ENCODE data around the gene CDC42BPG.

Gene CDC42BPG

DNA sequence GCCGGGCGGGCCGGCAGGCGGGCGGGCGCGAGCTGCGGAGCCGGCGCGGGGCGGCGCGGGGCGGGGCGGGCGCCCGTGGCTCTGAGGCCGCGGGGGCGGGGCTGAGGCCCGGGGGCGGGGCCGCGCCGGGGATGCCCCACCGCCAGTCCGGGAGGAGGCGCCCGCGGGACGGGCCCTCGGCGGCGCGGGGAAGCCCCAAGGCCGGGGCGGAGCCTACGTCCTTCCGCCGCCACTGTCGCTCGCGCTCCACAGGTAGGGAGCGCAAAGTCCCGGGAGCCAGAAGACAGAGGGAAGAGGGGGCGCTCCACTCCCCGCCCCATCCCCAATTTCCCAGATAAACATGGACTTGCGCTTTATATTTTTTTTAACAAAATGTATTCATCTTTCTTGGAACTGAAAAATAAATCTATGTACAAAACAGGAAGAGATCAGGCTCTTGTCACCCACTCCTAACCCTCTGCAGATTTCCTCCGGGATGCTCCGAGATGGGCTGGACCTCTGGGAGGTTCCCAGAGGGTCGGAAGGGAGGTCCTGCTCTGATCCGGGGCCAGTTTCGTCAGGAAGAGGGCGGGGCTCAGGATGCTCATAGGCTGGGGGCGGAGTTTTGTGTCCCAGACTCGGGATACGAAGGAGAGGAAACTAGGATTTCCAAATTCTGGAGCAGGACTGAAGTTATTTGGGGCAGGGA is 41.2 kb downstream of the CDC42BPG start, which contains the start of gene MAP4K2:
Gene MAP4K2 (minus strand): TSS at position 57 of the 688 bp plus-strand sequence. CDS start 65 bp downstream, outside the sequence.
- peak; percentile 93 for DNase-seq

- no peak for DNase-seq
Observed at GRCh38 chr11:64802370-64803157, 41.9 kb downstream of the CDC42BPG start.

DNA sequence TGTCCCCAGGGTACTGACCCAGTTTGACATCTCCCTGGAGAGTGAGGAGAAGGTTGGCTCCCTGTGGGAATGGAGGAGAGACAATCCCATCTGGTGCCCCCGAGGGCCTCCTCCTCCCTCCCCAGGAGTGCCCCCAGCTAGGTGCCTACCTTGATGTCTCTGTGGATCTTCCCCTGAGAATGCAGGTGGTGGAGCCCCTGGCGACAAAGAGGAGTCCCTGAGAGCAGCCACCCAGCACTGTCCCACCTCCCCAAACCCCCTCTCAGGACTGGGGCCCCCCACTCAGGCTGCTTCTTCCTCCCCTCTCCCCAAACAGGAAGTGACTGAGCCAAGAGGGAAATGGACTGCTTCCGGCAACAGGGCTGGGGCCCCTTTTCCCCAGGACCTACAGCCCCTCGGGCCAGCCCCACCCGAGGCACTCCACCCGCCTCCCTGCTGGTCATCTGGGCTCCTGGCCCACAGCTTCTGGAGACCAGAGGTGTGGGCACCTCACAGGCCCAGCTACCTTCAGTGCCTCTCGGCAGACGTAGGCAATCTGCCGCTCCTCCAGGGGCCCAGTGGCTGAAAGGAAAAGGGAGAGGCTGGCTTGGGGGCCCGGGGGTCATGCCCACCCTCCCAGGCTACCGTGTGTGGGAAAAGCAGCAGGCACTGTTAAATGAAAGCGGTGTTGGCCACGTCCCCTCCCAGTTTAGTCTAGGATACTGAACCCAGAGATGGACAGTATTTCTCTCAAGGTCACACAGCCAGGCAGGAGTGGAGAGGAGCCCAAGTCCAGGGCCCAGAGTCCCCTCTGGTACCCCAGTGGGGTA is 42.7 kb downstream of the CDC42BPG start:
- DNase-seq = no peak

GRCh38 chr11:64801158-64801464 is 43.3 kb downstream of the CDC42BPG start:
- no peak for DNase-seq

DNA sequence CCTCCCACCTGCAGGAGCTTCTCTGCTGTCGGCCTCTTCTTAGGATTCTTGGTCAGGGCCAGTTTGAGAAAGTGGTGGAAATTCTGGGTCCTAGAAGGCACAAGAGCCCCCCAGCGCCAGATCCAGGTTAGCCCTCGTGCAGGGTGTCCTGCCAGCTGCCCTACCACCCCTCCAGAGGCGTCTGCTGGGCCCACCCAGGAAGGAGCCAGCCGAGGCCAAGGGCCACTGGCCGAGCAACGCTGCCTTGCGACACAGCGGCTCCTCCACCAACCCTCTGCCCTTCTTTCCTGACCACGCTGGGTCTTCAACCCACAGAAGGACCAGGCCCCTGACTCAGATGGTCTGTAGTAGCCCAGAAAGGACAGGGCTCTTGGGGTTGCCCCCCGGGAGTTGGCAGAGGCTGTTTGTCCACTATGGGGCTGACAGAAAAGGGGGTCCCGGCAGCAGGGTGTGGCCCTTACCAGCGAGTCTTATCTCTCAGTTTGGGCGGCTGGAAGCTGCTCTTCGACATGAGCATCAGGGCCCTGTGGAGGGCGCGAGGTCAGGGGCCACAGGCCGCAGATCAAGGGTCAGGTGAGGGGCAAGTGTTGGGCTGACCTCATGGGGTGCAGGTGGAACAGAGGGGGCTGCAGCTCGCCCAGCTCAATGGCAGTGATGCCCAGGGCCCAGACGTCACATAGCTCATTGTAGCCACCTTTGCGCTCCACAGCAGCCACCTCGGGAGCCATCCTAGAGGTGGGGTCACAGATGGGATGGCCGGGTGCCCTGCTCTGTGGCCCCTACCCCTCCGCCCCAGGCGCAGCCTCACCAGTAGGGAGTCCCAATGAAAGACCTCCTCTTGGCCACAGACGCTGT is 43.9 kb downstream of the CDC42BPG start:
- no peak for DNase-seq

DNA sequence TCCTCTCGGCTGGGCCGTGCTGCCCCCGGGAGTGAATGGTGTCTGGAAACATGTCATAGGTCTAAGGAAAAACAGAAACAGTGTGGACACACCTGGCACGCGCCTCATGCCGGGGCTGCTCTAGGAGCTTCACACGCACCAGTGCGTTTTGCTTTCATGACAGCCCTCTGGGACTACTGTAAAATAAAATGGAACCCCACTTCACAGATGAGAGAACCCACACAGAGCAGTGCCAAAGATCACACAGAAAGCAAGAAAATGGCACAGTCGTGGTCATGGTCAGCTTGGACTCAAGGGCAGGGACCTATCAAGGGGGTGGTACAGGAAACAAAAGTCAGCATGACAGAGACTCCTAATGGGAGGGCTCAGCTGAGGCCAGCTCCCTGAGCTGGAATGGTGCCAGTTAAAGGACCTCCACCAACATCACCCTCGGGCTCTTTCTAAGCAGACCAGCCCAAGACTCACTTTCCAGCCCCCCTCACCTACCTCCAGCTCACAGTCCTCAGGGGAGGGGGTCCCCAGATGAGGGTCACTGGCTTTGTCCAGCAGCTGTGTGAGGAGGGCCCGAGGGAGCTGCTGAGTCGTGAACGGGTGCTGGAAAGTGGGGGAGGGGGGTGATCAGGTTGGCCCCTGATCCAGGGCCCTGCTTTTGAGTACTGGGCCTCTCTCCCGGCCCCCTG is 44.7 kb downstream of the CDC42BPG start:
- peak; percentile 28 for DNase-seq

GRCh38 chr11:64799256-64799622 is 45.2 kb downstream of the CDC42BPG start:
- no peak for DNase-seq

DNA sequence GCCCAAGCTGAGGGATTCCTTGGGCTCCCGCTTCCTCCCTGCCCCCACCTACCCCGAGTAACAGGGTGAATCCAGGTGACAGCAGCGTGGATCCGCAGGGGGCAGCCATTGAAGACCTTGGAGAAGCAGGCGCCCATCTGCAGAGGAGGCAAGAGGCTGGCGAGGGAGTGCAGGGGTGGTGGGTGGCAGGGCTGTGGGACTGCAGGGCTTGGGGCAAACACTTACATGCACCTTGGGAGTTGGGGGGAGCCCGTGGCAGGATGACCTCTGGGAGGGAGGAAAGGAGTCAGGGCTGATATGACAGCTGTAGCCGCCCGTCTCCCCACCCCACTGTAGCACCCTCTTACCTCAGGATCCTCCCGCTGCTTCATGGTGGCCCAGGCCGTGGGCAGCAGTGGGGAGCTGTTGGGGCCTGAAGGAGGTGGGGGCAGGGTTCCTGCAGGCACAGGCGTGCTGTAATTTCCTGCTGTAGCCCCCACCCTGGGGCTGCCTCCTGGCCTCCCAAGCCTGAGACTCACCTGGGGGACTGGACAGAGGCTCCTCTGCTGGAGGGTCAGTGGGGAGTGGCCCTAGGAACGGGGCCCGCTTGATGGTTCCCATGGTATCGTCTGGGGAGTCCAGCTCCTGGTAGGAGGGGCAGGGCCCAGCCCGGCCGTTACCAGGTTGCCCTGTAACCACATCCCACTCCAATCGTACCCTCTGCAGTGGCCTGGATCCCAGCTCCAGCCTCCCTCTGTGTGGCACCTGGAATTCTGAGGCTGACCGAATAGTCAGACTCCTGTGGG is 47.5 kb downstream of the CDC42BPG start:
- DNase-seq = no peak

DNA sequence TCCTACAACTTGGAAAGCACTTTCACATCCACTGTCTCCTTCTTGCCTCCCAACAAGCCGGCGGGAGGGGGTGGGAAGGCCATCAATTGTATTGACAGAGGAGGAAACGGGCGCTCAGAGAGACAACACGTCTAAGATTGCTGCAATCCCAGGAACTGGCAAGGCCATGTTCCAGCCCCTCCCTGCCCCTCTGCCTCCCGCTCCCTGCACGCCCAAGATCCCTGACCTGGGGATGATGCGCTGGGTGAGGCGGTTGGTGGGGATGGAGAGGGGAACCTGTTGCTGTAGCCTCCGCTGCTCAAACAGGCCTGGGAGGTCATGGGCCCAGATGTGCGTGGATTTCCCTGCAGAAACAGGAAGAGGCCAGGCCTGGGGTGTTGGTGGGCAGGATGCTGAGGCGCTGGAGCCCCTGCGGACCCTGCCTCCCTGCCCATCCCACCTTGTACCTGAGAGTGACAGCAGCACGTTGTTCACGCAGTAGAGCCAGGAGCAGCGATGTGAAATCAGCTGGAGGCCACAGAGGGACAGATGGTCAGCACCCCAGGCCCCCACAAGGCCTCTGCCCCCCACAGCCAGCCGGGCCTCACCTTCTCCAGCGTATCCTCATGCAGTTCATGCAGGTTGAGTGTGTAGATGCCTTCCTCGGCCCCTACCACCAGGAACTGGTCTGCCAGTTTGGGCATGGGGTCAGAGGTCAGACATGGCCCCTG is 48.3 kb downstream of the CDC42BPG start:
- DNase-seq = no peak

- DNase-seq = no peak
Observed at GRCh38 chr11:64794526-64794925, 49.9 kb downstream of the CDC42BPG start.

DNA sequence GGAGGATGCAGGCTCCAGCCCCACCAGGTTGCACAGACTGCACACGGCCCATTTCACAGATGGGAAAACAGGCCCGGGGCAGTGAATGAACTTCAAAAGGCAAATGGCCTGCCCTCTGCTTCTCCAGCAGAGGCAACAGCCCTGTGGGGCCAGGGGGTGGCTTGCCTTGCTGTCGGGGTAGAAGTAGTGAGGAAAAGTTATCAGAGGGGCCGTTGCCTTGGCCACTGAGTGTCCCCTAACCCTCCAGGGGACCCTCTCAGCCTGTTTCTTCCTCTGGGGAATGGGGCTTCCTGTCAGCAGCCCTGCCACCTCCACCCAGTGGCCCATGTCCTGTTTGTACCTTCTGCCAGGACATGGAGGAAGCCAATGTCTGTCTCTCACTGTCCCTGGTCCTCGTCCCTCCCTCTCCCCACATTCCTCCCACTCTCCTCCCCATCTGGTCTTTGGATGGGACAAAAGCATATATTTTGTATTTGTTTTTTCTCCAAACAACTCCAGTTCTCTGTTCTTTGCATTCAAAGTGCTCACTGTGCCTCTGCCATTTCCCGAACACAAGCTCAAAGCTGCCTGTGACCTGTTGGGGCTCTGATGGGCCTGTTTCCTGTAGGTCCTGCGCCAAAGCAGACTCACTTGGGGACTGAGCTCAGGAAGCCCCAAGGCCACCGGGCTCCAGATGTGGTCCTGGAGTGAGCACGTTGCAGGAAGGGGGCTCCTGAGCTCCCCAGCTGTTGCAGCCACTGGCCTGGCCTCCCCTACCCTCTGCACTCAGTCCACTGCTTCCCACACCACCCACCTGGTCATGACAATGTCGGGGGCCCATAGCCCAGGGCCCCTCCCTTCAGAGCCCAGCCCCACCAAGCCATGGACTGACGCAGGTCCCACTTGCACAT is 50.9 kb downstream of the CDC42BPG start:
- DNase-seq = no peak

- DNase-seq = no peak
Observed at GRCh38 chr11:64792482-64792881, 52.0 kb downstream of the CDC42BPG start.

DNA sequence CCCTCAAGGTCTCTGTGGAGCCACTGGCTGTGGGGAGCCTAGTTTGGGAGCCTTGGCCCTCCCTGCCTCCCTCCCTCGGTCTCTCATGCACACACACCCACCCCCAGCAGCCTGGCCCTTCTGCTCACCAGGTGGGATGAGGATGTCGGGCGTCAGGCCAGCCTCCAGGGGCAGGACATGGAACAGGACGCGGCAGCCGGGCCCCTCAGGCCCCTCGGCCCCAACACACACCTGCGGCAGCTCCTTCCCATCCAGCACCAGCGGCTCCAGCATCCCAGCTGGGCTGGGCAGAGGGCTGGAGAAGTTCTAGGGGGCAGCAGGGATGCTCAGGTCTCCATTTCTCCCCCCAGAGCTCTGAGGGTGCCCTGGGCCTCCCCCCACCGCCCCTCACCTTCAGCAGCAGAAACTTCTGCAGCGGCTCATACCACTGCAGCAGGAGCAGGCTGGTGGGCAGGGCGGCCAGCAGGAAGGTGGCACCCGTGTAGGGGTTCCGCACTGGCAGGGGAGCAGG is 52.6 kb downstream of the CDC42BPG start:
- no peak for DNase-seq

GRCh38 chr11:64790205-64791095 is 54.0 kb downstream of the CDC42BPG start:
- DNase-seq = no peak

GRCh38 chr11:64789331-64790204 is 54.9 kb downstream of the CDC42BPG start:
- no peak for DNase-seq

GRCh38 chr11:64788321-64789215 is 55.9 kb downstream of the CDC42BPG start:
- DNase-seq = no peak
